ENCODE data around the gene KSR2.
"Not testable (repeated sequence)": the region's sequence is repeated elsewhere in the genome, so short reads cannot be mapped to it uniquely, and the experiment has no call there.

KSR2 gene

GRCh38 chr12:117809509-117809908 lies 159.3 kb downstream of the KSR2 start:
- DNase-seq: no peak

- no peak for DNase-seq
These were observed 160.8 kb downstream of the KSR2 start for GRCh38 chr12:117807946-117808345.

- no peak for DNase-seq
These were observed 161.4 kb downstream of the KSR2 start for GRCh38 chr12:117807355-117807754.

- DNase-seq: no peak
These were observed 162.9 kb downstream of the KSR2 start for GRCh38 chr12:117805865-117806264.

GRCh38 chr12:117803001-117803400 lies 165.8 kb downstream of the KSR2 start:
- no peak for DNase-seq

GRCh38 chr12:117800711-117801110 lies 168.1 kb downstream of the KSR2 start:
- DNase-seq: not testable (repeated sequence)

GRCh38 chr12:117797202-117797601 lies 171.6 kb downstream of the KSR2 start:
- DNase-seq: no peak

- no peak for DNase-seq
These were observed 175.8 kb downstream of the KSR2 start for GRCh38 chr12:117792877-117793424.

GRCh38 chr12:117792471-117792870 lies 176.3 kb downstream of the KSR2 start:
- DNase-seq: no peak

GRCh38 chr12:117790948-117791347 lies 177.8 kb downstream of the KSR2 start:
- no peak for DNase-seq

- DNase-seq: no peak
These were observed 178.6 kb downstream of the KSR2 start for GRCh38 chr12:117790198-117790597.

- DNase-seq: no peak
These were observed 179.4 kb downstream of the KSR2 start for GRCh38 chr12:117789195-117789912.

- DNase-seq: no peak
These were observed 190.1 kb downstream of the KSR2 start for GRCh38 chr12:117778656-117779055.

- DNase-seq: no peak
These were observed 193.6 kb downstream of the KSR2 start for GRCh38 chr12:117774941-117775775.

- no peak for DNase-seq
These were observed 199.9 kb downstream of the KSR2 start for GRCh38 chr12:117768860-117769259.

GRCh38 chr12:117766008-117766407 lies 202.8 kb downstream of the KSR2 start:
- no peak for DNase-seq

- DNase-seq: no peak
These were observed 206.6 kb downstream of the KSR2 start for GRCh38 chr12:117762143-117762542.

GRCh38 chr12:117761528-117762100 lies 207.2 kb downstream of the KSR2 start:
- no peak for DNase-seq

GRCh38 chr12:117760990-117761389 lies 207.8 kb downstream of the KSR2 start:
- DNase-seq: no peak

GRCh38 chr12:117750657-117751056 lies 218.1 kb downstream of the KSR2 start:
- DNase-seq: no peak

GRCh38 chr12:117749431-117749830 lies 219.4 kb downstream of the KSR2 start:
- no peak for DNase-seq

GRCh38 chr12:117746358-117746757 lies 222.4 kb downstream of the KSR2 start:
- not testable (repeated sequence) for DNase-seq

- no peak for DNase-seq
These were observed 224.4 kb downstream of the KSR2 start for GRCh38 chr12:117744418-117744817.

- no peak for DNase-seq
These were observed 225.0 kb downstream of the KSR2 start for GRCh38 chr12:117743761-117744160.
